Measurements from ENCODE around the gene FOXK1. TPM values are rescaled to one million over a fixed set of nuclear protein-coding genes. Genes with fewer than 3 reads are reported as not detected.

FOXK1 gene
- total and polyA plus RNA-seq, 2 experiments from 2014 or later, result 2.3 to 12.7 TPM

- H3K36me3 Mint-ChIP-seq (ENCODE audit: low read depth), result peaks cover 20% of the 10 kb centered on the region
- DNase-seq (ENCODE audit: low spot score) (no peak), ATAC-seq (no peak)
- no peak overlapping the region for H3K4me3 ChIP-seq
- H3F3A ChIP-seq (replicated peaks; ENCODE audit: low read depth), result 0 out of 2 replicates have a peak, but pooled peaks cover 2% of the 10 kb centered on the region
- no peak overlapping the region for H3K4me2 ChIP-seq
- H3K9me3 Mint-ChIP-seq, result peaks cover 77% of the 10 kb centered on the region
- H3K27ac Mint-ChIP-seq, result no peak overlapping the region
- H3K27ac ChIP-seq (ENCODE audit: low read depth), result no peak overlapping the region
- no peaks in the 10 kb centered on the region for H3K36me3 ChIP-seq (ENCODE audit: insufficient read depth)
- H3K27me3 Mint-ChIP-seq (ENCODE audit: insufficient read depth, low read depth, poor library complexity), result peaks cover 22% of the 10 kb centered on the region
- no peaks in the 10 kb centered on the region for H3K4me1 ChIP-seq (ENCODE audit: insufficient read depth)
- H4K20me1 ChIP-seq (replicated peaks; ENCODE audit: insufficient read depth), result no peaks in the 10 kb centered on the region
- no peaks in the 10 kb centered on the region for H3K9me2 ChIP-seq (ENCODE audit: insufficient read depth)
- H3K27me3 ChIP-seq (ENCODE audit: insufficient read depth), result no peaks in the 10 kb centered on the region
- no peak overlapping the region for H2AFZ ChIP-seq
- no peak overlapping the region for H3K4me3 Mint-ChIP-seq
- peaks cover 3% of the 10 kb centered on the region; the same call in 2 of the 3 replicates for H3K4me1 Mint-ChIP-seq
- H3K79me2 ChIP-seq (replicated peaks; ENCODE audit: insufficient read depth), result no peaks in the 10 kb centered on the region
- TF ChIP-seq EZH2phosphoT487 (IDR thresholded peaks at IDR 0.05; ENCODE audit: unreplicated experiment) (no peak), ZNF114 (CRISPR knock-in tag; IDR thresholded peaks at IDR 0.05) (no peak), ZNF331 (CRISPR knock-in tag; IDR thresholded peaks at IDR 0.05; ENCODE audit: low read depth) (no peak), EZH2 (IDR thresholded peaks at IDR 0.05; ENCODE audit: low read depth, unreplicated experiment) (no peak), STAT1 (IDR thresholded peaks at IDR 0.05; ENCODE audit: unreplicated experiment) (no peak), POLR2AphosphoS5 (IDR thresholded peaks at IDR 0.05; ENCODE audit: low read depth) (no peak), ZNF462 (CRISPR knock-in tag; IDR thresholded peaks at IDR 0.05) (no peak), NANOG (IDR thresholded peaks at IDR 0.05; ENCODE audit: borderline replicate concordance) (no peak), CREB1 (CRISPR knock-in tag; IDR thresholded peaks at IDR 0.05; ENCODE audit: low read depth) (no peak), ETS1 (IDR thresholded peaks at IDR 0.05) (no peak), JUNB (IDR thresholded peaks at IDR 0.05; ENCODE audit: unreplicated experiment) (no peak)
- TF ChIP-seq, protein P1, sequence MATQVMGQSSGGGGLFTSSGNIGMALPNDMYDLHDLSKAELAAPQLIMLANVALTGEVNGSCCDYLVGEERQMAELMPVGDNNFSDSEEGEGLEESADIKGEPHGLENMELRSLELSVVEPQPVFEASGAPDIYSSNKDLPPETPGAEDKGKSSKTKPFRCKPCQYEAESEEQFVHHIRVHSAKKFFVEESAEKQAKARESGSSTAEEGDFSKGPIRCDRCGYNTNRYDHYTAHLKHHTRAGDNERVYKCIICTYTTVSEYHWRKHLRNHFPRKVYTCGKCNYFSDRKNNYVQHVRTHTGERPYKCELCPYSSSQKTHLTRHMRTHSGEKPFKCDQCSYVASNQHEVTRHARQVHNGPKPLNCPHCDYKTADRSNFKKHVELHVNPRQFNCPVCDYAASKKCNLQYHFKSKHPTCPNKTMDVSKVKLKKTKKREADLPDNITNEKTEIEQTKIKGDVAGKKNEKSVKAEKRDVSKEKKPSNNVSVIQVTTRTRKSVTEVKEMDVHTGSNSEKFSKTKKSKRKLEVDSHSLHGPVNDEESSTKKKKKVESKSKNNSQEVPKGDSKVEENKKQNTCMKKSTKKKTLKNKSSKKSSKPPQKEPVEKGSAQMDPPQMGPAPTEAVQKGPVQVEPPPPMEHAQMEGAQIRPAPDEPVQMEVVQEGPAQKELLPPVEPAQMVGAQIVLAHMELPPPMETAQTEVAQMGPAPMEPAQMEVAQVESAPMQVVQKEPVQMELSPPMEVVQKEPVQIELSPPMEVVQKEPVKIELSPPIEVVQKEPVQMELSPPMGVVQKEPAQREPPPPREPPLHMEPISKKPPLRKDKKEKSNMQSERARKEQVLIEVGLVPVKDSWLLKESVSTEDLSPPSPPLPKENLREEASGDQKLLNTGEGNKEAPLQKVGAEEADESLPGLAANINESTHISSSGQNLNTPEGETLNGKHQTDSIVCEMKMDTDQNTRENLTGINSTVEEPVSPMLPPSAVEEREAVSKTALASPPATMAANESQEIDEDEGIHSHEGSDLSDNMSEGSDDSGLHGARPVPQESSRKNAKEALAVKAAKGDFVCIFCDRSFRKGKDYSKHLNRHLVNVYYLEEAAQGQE (IDR thresholded peaks at IDR 0.05; ENCODE audit: unreplicated experiment), result no peak
- TF ChIP-seq, protein P2, sequence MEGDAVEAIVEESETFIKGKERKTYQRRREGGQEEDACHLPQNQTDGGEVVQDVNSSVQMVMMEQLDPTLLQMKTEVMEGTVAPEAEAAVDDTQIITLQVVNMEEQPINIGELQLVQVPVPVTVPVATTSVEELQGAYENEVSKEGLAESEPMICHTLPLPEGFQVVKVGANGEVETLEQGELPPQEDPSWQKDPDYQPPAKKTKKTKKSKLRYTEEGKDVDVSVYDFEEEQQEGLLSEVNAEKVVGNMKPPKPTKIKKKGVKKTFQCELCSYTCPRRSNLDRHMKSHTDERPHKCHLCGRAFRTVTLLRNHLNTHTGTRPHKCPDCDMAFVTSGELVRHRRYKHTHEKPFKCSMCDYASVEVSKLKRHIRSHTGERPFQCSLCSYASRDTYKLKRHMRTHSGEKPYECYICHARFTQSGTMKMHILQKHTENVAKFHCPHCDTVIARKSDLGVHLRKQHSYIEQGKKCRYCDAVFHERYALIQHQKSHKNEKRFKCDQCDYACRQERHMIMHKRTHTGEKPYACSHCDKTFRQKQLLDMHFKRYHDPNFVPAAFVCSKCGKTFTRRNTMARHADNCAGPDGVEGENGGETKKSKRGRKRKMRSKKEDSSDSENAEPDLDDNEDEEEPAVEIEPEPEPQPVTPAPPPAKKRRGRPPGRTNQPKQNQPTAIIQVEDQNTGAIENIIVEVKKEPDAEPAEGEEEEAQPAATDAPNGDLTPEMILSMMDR (conservative IDR thresholded peaks at IDR 0.05; ENCODE audit: low read depth in 2 of 2), result no peak
These were observed 26.8 kb upstream of the FOXK1 start for GRCh38 chr7:4655311-4655710.
